HG03025 (cell line): Measurements from ENCODE around the gene PRKG2.

Experiments
- ATAC-seq: cut with Tn5 transposase; IDR thresholded peaks from one replicate; pipeline ENCODE4 v1.9.1; 2021; ENCODE audit warnings: mild to moderate bottlenecking, moderate library complexity; ENCODE audit not compliant: unreplicated experiment, low FRiP score

The PRKG2 gene

DNA sequence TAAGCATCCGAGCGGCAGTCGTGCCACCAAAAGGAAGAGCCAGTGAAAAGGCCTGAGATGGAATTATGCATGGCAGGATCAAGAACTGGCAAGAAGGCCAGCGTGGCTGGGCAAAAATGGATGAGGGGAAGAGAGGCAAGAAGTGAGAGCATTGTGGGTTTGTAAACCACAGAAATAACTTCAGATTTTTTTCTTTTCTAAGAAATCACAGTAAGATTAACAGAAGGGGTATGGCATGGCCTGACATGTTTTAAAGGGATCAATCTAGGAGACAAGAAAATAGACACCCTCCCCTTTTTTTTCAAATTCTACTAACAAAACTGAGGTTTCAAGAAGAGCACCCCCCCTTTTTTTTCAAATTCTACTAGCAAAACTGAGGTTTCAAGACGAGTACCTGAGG lies 102.0 kb downstream of the PRKG2 start:
- ATAC-seq, result no peak

DNA sequence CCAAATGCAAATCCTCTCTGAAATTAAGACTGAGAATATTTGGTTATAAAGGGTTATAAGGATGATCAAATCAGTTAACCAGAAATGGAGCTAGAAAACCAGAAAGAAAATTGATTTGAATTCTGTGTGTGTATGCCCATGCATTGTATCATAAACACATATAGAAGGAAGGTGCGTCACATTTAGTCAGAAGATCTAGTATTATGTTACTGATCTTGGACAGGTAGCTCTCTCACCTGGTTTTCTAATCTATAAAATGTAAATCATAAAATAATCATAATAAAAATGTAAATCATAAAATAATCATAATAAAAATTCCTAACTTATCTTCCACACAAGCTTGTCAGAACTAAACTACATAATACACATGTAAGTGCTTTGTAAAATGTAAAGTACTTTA lies 105.7 kb downstream of the PRKG2 start:
- no peak for ATAC-seq

DNA sequence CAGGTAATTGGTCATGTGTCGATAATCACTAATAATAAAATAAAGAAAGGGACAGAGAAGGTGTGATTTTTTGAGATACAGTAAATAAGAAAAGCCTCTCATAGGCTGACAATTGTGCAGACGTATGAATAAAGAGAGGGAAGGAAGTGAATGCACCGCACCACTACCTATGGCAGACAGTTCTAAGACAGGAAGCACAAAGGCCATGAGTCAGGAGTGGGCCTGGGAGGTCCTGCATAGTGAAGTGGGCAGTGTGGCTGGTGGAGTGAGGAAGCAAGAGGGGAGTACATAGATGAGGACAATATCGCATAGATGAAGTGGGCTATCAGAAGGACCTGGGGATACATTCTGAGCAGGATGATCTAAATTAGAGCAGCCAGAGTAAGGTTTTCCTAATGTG lies 108.9 kb downstream of the PRKG2 start:
- no peak for ATAC-seq

DNA sequence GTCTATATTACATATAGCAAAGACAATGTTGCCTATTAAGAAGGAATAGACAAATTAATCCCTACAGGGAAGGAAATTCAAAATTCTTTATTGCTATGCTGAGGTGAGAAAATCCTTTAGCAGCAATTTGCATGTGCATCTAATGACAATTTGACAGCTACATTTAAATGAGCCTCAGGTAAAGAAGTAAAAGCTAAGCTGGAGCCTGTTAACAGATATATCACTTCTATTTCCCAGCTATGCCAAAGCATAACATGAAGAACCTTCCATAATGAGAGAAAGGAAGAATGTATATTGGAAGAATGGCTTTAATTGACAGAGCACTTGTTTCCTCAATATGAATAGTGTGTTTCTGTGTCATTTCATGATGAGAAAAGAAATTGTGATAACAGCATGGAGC lies 112.9 kb downstream of the PRKG2 start:
- no peak for ATAC-seq

DNA sequence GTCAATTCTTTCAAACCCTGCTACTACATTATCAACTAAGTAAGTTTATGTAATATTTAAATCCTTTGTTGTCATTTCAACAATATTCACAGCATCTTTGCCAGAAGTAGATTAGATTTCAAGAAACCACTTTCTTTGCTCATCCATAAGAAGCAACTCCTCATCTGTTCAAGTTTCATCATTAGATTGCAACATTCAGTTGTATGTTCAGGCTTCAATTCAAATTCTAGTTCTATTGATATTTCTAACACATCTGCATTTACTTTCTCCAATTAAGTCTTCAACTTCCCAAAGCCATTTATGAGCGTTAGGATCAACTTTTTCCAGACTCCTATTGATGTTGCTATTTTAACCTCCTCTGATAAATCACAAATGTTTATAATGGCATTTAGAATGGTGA lies 118.5 kb downstream of the PRKG2 start:
- ATAC-seq, result no peak

DNA sequence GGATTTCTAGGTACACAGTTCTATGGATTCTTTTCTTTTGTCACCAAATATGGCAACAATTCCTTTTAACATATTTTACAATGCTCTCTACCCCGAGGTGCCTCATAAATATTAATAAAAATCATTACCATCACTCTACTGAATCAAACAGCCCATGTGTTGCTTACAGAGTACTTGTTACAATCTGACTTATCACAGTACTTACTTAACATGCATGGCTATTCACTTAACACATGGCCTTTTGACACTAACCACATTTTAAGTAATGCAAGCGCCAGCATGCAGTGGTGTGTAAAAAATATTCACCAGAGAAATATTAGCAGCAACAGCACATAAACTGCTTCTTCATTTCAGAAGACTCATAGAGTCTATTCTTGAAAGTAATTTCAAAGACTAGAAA lies 119.6 kb downstream of the PRKG2 start:
- no peak for ATAC-seq

DNA sequence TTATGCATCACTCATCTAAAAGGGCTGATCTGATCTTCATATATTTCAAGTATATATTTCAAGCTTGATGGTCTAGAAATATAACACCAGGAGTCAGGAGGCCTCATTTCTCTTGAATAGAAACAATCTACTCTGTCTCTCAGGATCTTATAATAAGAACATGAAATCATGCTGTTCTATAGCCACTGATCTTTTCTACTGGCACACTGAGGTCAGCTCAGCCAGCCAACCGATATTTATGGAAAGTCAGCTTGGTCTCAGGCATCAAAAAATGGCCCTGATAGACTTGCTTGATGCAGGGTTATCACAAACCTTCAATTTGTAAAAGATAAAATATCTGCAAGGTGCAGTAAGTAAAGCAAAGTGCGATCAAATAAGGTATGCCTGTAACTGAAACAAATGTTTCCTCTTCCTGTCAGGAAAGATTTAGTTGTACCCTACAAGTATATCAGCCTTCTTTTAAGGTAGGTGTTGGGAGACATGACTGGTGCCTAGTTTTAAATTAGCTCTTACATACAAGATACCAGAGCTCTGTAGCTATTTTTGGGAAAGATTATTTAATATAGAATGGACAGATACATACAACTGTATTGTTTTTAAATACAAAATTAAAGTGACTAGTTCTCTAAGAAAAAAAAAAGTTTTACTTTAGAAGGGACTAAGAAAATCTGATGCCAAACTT lies 121.2 kb downstream of the PRKG2 start:
- ATAC-seq, result no peak

DNA sequence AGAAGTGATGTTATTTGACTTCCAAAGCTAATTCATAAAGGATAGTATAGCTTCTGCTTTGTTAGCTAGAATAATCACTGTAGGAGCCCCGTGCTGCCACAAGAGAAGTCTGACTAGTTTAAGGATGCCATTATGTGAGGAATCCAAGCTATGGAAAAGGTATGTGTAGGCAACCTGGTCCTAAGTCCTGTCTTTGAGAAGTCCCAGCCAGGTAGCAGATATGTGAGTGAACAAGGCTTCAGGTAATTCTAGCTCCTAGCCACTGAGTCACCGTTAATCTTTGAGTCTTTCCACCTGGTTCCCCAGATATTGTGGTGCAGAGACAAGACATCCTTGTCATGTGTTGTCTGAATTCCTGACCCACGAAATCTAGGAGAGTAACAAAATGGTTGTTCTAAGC lies 129.0 kb downstream of the PRKG2 start:
- no peak for ATAC-seq

DNA sequence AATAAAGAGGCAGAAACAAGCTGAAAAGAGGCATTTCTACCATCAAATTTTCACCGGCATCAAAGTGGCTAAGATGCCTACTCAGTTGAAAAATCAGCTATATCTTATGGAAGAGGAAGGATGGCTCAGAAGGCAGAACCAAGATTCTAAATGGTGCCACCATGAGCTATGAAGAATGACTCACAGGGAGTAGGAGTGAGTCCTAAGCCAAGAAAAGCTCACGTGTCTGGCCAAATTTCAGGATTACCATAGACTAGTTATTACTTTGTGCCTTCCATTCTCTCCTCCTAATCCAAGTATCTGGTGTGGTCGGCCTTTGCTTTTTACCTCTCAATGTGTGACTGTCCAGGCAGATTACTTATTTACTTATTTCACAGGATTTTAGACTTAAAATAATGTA lies 129.7 kb downstream of the PRKG2 start:
- ATAC-seq, result no peak

DNA sequence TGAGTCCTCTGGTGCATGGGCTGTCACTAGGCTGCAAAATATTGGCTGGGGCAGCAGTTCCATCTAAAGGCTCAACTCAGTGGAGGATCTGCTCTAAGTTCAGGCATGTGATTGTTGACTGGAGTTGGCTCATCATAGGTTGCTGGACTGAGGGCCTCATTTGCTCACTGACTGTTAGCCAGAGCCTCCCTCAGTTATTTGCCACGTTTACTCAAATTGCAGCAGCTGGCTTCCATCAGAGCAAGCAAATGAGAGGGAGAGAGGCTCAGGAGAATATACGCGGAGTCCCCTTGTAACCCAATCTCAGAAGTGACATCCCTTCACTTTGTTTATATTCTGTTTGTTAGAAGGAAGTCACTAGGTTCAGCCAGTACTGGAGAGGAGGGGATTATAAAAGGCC lies 130.4 kb downstream of the PRKG2 start:
- no peak for ATAC-seq

DNA sequence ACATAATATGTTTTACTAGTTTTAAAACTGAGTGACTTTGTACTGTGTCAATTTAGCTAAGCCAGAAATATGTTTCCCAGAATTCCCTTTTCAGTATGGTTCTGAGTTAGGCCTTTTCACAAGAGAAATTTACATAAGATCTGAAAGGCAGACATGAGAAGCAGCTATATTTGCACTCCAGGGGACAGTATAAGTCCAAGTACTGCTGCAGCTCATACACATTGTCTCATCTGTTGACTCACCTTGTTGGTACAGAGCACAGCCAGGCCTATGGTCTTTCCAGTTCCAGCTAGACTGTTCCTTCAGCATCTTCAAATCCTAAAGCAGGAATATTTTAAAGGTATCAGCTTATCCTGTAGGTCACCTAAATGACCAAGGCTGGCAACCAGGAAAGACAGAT lies 131.0 kb downstream of the PRKG2 start:
- ATAC-seq, result no peak

DNA sequence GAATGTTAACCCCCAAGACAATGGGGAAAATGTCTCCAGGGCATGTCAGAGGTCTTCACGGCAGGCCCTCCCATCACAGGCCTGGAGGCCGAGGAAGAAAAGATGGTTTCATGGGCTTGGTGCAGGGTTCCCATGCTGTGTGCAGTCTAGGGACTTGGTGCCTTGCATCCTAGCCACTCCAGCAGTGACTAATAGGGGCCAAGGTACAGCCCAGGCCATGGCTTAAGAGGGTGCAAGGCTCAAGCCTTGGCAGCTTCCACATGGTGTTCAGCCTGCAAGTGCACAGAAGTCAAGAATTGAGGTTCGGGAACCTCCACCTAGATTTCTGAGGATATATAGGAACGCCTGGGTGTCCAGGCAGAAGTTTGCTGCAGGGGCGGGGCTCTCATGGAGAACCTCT lies 133.9 kb downstream of the PRKG2 start:
- no peak for ATAC-seq

DNA sequence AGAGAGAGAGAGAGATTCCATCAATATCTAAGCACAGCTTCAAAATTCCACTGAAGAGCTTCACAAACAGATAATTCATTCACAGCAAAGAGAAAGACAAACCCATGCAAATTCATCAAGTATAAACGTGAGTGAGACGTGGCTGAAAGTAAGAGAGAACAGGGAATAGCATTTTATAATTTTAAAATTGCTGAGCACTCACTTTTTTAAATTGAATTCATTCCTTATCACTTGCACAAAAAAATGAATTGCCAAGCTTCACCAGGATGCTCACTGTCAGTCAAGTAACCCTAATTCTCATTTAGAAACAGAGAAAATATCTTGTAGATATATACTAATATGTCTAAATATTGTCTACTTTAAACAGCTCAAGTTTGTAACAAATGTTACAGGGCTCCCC lies 144.0 kb downstream of the PRKG2 start:
- no peak for ATAC-seq

DNA sequence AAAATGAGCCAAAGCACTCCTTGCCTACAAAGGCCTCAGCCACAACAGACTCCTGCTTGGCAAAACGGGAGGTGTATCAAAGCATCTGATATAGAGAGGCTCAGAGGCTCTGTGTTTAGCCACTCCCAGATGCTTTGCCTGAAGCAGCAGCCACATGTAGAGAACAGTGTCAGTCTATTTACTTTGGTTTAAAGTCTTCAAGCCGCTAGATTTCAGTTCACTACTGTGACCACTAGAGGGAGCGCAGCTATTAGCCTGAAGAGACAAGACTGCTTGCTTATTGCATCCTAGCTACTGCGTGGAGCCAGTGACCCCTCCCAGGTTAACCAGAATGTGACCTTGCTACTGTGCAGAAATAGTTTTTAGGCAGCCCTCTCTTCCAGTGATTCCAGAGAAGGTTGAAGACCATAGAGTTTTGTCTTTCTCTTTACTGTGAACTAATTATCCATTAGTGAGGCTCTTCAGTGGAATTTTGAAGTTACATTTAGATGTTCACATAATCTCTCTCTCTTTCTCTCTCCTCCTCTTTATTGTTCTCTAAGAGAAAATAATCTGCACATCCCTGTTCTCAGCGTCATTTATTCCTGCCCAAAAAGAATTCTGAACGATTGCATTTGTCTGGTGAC lies 145.2 kb downstream of the PRKG2 start:
- peak; percentile 99 for ATAC-seq

DNA sequence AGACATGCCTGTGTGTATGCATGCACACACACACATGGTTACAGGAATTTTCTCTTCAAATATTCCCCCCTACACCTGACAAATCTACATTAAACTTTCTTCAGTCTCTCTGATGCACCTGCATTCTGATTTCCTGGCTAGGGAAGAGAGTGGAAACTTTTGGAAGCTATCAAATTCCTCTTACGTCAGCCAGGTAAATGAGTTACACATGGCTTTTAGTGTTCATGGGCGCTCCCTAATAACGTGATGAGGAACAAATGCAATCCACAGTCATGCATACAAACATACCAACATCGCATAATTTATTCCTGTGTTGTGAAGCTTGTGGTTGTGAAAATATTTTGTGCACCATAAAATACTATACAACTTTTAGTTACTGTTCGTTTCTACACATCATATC lies 149.6 kb downstream of the PRKG2 start:
- no peak for ATAC-seq

DNA sequence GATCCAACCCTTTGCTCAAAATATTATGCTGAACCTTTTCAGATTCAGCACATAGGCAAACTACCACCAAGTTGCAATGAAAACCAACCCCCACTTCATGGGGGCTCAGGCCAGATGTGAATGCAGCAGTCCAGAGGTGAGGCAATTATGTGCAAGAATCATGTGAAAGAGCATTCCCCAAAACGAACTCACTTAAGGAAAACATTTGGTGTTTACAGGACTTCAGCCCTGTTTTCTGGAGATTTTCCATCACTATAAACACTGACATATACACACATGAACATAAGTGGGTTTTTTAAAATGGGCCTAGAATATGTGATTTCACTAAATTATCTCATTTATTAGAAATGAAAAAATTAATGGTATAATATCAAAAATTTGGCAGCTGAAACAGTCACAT lies 153.0 kb downstream of the PRKG2 start:
- ATAC-seq, result no peak

DNA sequence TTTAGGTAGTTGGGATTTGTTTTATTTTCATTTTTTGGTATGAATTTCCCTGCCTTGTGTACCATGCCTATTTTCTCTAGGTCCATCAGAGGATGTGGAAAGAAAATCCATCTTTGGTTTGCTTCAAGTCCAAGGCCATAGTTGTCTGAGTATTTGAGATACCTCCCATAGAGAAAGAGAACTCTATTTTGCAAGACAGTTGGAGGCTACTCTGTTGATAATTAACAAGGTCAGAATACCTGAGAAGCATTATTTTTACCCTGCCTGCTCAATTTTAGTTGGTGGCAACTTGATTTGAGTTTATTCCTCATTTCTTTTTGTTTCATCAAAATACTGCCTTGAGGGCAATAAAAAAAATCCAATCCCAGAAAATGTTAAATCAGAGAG lies 153.7 kb downstream of the PRKG2 start:
- ATAC-seq, result no peak

DNA sequence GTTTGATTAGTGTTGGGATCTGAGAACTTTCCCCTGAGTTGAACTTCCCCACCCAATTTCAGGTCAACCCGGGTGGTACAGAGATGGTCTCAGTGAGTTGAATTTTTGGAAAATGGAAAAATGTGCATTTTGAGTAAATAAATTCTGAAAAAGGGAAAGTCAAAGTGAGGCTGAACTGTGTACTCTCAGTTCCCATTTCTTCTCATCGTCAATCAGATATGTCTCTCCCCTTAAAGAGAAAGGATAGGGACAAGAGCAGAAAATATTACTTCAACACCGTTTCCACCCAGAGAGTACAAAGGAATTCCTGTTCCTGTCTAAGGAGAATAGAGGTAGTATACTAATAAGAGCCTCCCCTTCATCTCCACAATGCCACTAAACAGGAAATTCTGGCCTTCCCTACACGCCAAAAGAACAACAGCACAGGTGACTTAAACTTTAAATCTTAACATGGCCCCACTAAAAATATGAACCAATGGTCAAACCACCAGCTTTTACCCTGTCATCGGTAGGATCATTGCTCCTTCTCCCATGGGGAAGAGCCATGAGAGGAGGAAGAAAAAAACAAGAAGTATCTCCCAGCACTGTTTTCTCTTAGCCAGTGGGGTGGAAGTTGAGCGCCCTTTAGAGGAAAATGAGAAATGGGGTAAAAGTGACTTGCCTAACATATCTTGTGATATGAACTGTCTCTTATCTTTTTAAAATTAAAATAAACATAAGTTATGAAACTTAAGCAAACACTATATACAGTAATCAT lies 154.3 kb downstream of the PRKG2 start:
- no peak for ATAC-seq

DNA sequence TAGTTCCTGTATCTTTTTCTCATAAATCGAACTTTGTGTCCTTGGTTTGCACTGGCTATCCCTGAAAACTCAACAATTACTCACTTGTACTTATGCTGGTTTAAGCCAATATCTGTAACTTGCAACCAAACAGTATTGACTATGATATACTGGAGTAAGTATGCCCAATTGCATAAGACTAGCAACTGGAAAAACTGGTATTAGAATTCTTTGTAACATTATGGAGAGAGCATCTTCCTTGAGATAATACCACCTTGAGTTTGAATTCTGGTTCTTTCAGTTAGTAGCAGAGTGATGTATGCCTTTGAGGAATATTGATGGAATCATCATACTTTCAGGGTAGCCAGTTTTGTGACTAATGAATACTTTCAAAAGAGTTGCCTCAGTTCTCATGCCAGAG lies 156.4 kb downstream of the PRKG2 start:
- ATAC-seq, result no peak

DNA sequence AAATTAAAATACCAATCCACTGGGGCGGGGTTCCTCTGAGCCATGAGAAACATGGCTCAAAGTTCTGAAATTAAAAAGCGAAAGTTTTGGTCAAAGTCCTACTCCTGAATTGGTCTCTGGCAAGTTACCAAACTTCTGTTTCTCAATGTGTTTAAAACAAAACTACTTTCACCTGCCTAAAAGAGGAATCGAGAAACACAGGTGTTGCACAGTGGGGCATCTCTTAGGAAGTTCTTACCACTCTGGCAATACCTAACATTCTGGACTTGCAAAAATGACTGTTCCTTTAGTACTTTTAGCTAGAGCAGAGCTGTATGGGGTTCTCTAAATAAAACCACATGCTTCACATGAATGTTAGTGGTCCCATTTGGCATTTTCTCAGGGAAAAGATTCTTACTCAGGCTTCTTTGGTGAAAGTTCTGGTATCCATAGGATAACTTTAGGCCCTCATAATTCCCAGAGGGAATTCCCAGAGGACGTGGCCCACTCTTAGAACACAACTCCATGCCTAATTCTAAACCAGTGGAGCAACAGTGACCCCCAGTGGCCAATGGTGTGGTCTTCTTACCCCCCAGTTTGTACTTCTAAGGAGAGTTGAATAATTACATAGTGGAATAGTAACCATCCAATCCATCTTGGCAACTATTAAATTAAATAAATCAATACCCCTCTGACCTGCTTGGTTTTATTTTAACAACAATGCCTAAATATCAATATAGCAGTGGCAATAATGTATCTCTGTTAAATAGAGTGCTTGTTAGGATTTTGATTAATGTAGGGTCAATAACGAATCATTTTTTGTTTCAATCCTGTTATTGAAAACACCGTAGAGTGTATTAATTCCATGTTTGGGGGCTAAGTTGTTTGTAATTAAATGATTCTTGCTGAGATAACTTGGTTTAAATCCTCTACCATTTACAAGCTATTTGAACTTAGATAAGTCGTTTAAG lies 162.6 kb downstream of the PRKG2 start:
- peak; percentile 99 for ATAC-seq

DNA sequence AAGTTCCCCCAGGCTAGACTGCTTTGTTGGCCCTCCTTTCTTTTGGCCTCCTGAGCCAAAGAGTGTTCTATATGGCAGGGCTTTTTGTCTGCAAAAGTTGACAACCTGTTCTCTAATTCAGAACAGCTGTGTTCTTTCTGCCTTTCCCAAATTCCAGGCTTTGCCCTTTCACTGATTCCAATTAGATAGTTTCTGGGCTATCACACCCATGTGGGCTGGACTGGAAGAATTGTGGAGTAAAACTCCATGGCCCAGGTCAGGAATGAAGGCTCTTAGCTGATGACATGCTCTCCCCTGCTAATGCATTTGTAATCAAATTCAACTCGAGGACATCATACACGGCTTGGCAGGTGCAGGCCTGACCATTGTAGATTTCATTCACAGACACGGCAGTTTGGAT lies 165.1 kb downstream of the PRKG2 start:
- no peak for ATAC-seq
